IMR-90 (cell line): Measurements from ENCODE around the gene USP9X. TPM values are rescaled to one million over a fixed set of nuclear protein-coding genes. Genes with fewer than 3 reads are reported as not detected.

Experiments
- ATAC-seq: fragments of 200-7000 bp; cut with Tn5 transposase; 2 replicates; pipeline ENCODE4 v1.9.1; 2020; ENCODE audit warnings: low read depth, mild to moderate bottlenecking, moderate library complexity
- BruUV-seq: library from RNA; stranded (reverse); fragments of 400-500 nt; replicated peaks from 2 replicates; lab custom pipeline; 2021; lab: Mats Ljungman, UMichigan
- CTCF ChIA-PET: fragments of 300-600 bp; formaldehyde crosslinking; extraction: SDS; loops from one replicate; lab custom pipeline; 2021; ENCODE audit warnings: antibody characterized with exemption; lab: Yijun Ruan, JAX
- POLR2A ChIA-PET: fragments of 300-600 bp; sonication (Branson Sonifier 250); formaldehyde crosslinking; loops from one replicate; lab custom pipeline; 2022; ENCODE audit warnings: antibody characterized with exemption; ENCODE audit not compliant: unreplicated experiment; lab: Charles Lee
- DNase-seq: peaks from one replicate; pipeline ENCODE4 v3.0.0; 2013
- H2AFZ ChIP-seq: replicated peaks from 2 replicates; pipeline ENCODE3; 2013; ENCODE audit warnings: low read length, mild to moderate bottlenecking; ENCODE audit not compliant: poor library complexity
- H2AK5ac ChIP-seq: 2 replicates; pipeline ENCODE4 v1.6.1; 2013; ENCODE audit warnings: low read depth, low read length, inconsistent platforms
- H2AK9ac ChIP-seq: replicated peaks from 2 replicates; pipeline ENCODE3; 2013; ENCODE audit warnings: mild to moderate bottlenecking, low read depth, low read length, moderate library complexity; ENCODE audit not compliant: poor library complexity
- H2BK120ac ChIP-seq: 2 replicates; pipeline ENCODE4 v1.6.1; 2013; ENCODE audit warnings: low read depth, low read length, inconsistent platforms
- H2BK15ac ChIP-seq: 3 replicates; pipeline ENCODE4 v1.6.1; 2013; ENCODE audit warnings: low read depth, low read length, inconsistent platforms
- H2BK20ac ChIP-seq: 2 replicates; pipeline ENCODE4 v1.6.1; 2013; ENCODE audit warnings: low read depth, mild to moderate bottlenecking, inconsistent platforms, low read length, moderate library complexity
- H2BK5ac ChIP-seq: 2 replicates; pipeline ENCODE4 v1.6.1; 2013; ENCODE audit warnings: mild to moderate bottlenecking, low read depth, low read length, inconsistent platforms; ENCODE audit not compliant: poor library complexity, severe bottlenecking
- H3K14ac ChIP-seq: replicated peaks from 2 replicates; pipeline ENCODE4 v1.6.1; 2013; ENCODE audit warnings: low read depth, low read length, inconsistent platforms
- H3K18ac ChIP-seq: 2 replicates; pipeline ENCODE4 v1.6.1; 2013; ENCODE audit warnings: low read depth, low read length, control low read depth
- H3K23ac ChIP-seq: 2 replicates; pipeline ENCODE4 v1.6.1; 2013; ENCODE audit warnings: low read depth, low read length, inconsistent platforms
- H3K27ac ChIP-seq: 2 replicates; pipeline ENCODE4 v1.5.1; 2013; ENCODE audit warnings: mild to moderate bottlenecking, control low read depth, low read length; ENCODE audit not compliant: insufficient read depth
- H3K27me3 ChIP-seq: 2 replicates; pipeline ENCODE4 v1.6.1; 2013; ENCODE audit warnings: low read length; ENCODE audit not compliant: control insufficient read depth, insufficient read depth
- H3K36me3 ChIP-seq: 2 replicates; pipeline ENCODE4 v1.6.1; 2013; ENCODE audit warnings: low read length, mixed read lengths; ENCODE audit not compliant: control insufficient read depth, insufficient read depth
- H3K4ac ChIP-seq: 2 replicates; pipeline ENCODE4 v1.6.1; 2013; ENCODE audit warnings: low read depth, low read length, inconsistent platforms
- H3K4me1 ChIP-seq: 2 replicates; pipeline ENCODE4 v1.6.1; 2013; ENCODE audit warnings: low read length, mixed read lengths; ENCODE audit not compliant: control insufficient read depth, insufficient read depth
- H3K4me2 ChIP-seq: 2 replicates; pipeline ENCODE4 v1.6.1; 2013; ENCODE audit warnings: low read depth, mild to moderate bottlenecking, control low read depth, low read length, moderate library complexity
- H3K4me3 ChIP-seq: 2 replicates; pipeline ENCODE4 v1.5.1; 2013; ENCODE audit warnings: low read depth, mild to moderate bottlenecking, control low read depth, low read length, moderate library complexity; ENCODE audit not compliant: insufficient read depth
- H3K56ac ChIP-seq: 2 replicates; pipeline ENCODE4 v1.6.1; 2013; ENCODE audit warnings: low read length, inconsistent platforms; ENCODE audit not compliant: insufficient read depth; ENCODE audit errors: extremely low read depth
- H3K79me1 ChIP-seq, 2 experiments: 2 replicates each; pipeline ENCODE4 v1.6.1; 2013; ENCODE audit warnings: low read length in 2 of 2, inconsistent platforms in 1 of 2, low read depth in 1 of 2
- H3K9ac ChIP-seq: 2 replicates; pipeline ENCODE4 v1.6.1; 2013; ENCODE audit warnings: low read depth, low read length, control low read depth
- H3K9me1 ChIP-seq: 2 replicates; pipeline ENCODE4 v1.6.1; 2013; ENCODE audit warnings: low read length, inconsistent platforms; ENCODE audit not compliant: insufficient read depth
- H3K9me3 ChIP-seq: 2 replicates; pipeline ENCODE4 v1.6.1; 2013; ENCODE audit warnings: low read length; ENCODE audit not compliant: control insufficient read depth, insufficient read depth
- H4K20me1 ChIP-seq: 2 replicates; pipeline ENCODE4 v1.6.1; 2013; ENCODE audit warnings: low read length, inconsistent platforms; ENCODE audit not compliant: insufficient read depth
- H4K5ac ChIP-seq: 2 replicates; pipeline ENCODE4 v1.6.1; 2013; ENCODE audit warnings: mild to moderate bottlenecking, low read depth, low read length, control low read depth
- H4K8ac ChIP-seq, 2 experiments: 2 replicates each; pipeline ENCODE4 v1.6.1; 2013; ENCODE audit warnings: low read depth in 2 of 2, low read length in 2 of 2, control low read depth in 1 of 2, inconsistent platforms in 1 of 2
- H4K91ac ChIP-seq: 2 replicates; pipeline ENCODE4 v1.6.1; 2013; ENCODE audit warnings: low read depth, low read length, inconsistent platforms; ENCODE audit not compliant: insufficient read depth
- MAZ ChIP-seq: IDR thresholded peaks from 2 replicates; pipeline ENCODE4 v1.6.1; 2012; ENCODE audit warnings: low read depth, mild to moderate bottlenecking, low read length, improper control_type of control experiment, moderate library complexity, borderline replicate concordance
- WGBS, 2 experiments: methylation state at CpG; one replicate each; pipeline versions ENCODE4 v1.1.5 to v1.1.7; 2013; ENCODE audit warnings: missing lambda C conversion rate in 2 of 2; ENCODE audit not compliant: insufficient read length in 1 of 2; ENCODE audit errors: extremely low coverage in 2 of 2; 5-methylcytosine and 5-hydroxymethylcytosine counted together
- dilution Hi-C: fragments of 300-500 bp; cut with HindIII; formaldehyde crosslinking; loops from one replicate; pipeline ENCODE4 v1.14.3; 2018; ENCODE audit warnings: low sequenced_read_pairs; ENCODE audit not compliant: unreplicated experiment
- in situ Hi-C: fragments of 300-500 bp; cut with MboI; formaldehyde crosslinking; loops from 3 replicates; pipeline ENCODE4 v1.14.3; 2019; ENCODE audit warnings: low sequenced_read_pairs, inconsistent platforms, mixed read lengths
- intact Hi-C: fragments of 100-400 bp; cut with micrococcal nuclease; formaldehyde crosslinking; loops from 2 replicates; pipeline ENCODE4 v1.10.0; 2022
- polyA plus RNA-seq, 3 experiments: library from polyadenylated mRNA; depleted of rRNA; stranded (reverse); fragments of >200 nt; gene quantifications; 2 replicates each; pipeline ENCODE4 v1.2.3, GENCODE V29; 2012; ENCODE audit warnings: low replicate concordance in 1 of 3
- total RNA-seq: library from RNA; depleted of rRNA; stranded (reverse); fragments of >200 nt; gene quantifications from 2 replicates; pipeline ENCODE4 v1.2.3, GENCODE V29; 2012

The USP9X gene
- total and polyA plus RNA-seq, 2 of the 4 experiments (the other 2 are of a cell fraction): 17.5 to 104 TPM

- Histone ChIP-seq H3K4ac (no peak overlapping the region), H2BK5ac (no peak overlapping the region), H3K4me1 (no peaks in the 10 kb centered on the region), H3K79me1 (peaks cover 3 to 4% of the 10 kb centered on the region in 2 experiments; a peak in 2 of 4 replicates), H4K8ac (no peak overlapping the region), H4K5ac (no peak overlapping the region), H4K91ac (no peak overlapping the region), H3K9me1 (no peaks in the 10 kb centered on the region), H3K56ac (no peak overlapping the region), H3K23ac (no peak overlapping the region), H3K4me3 (no peak overlapping the region), H2BK15ac (no peak overlapping the region), H3K36me3 (peaks cover 1% of the 10 kb centered on the region; the same call in 1 of the 2 replicates), H2AK5ac (no peak overlapping the region), H3K27ac (no peak overlapping the region), H2BK20ac (no peak overlapping the region), H4K20me1 (peaks cover 14% of the 10 kb centered on the region; the same call in 1 of the 2 replicates), H3K14ac (no peak overlapping the region), H2AK9ac (no peak overlapping the region), H3K27me3 (no peaks in the 10 kb centered on the region), H2BK120ac (no peak overlapping the region), H2AFZ (no peak overlapping the region), H3K9me3 (no peaks in the 10 kb centered on the region), H3K9ac (no peak overlapping the region), H3K18ac (no peak overlapping the region), H3K4me2 (no peak overlapping the region)
- intact Hi-C loops (no loop called here), dilution Hi-C loops (no loop called here), in situ Hi-C loops (no loop called here)
- POLR2A ChIA-PET: no interaction called here
- CTCF ChIA-PET: no interaction called here
- no TSS peak for BruUV-seq
- no CpG with 5 or more reads among the region's 7 CpGs for WGBS, 2 experiments
- DNase-seq (no peak), ATAC-seq (no peak)
- TF ChIP-seq MAZ: no peak
Observed at GRCh38 chrX:41178201-41178600, 93.0 kb downstream of the USP9X start.
